H1 (cell line): ENCODE measurements around the gene FAAH. TPM values are rescaled to one million over a fixed set of nuclear protein-coding genes. Genes with fewer than 3 reads are reported as not detected.

Experiments used
- CTCF ChIA-PET: fragments of 300-600 bp; sonication (Branson Sonifier 250); formaldehyde crosslinking; loops from one replicate; lab custom pipeline; 2021; ENCODE audit not compliant: partially characterized antibody; lab: Charles Lee
- POLR2A ChIA-PET: fragments of 300-600 bp; sonication (Branson Sonifier 250); formaldehyde crosslinking; loops from one replicate; lab custom pipeline; 2021; ENCODE audit warnings: inconsistent platforms; ENCODE audit not compliant: partially characterized antibody; lab: Charles Lee
- DNase-seq, 2 experiments: peaks; one replicate each; pipeline versions ENCODE4 v3.0.0 to v3.0.0-alpha.2; 2010 to 2022; ENCODE audit warnings: low spot score in 2 of 2, low read depth in 1 of 2, mixed read lengths in 1 of 2
- FAIRE-seq: peaks from 2 replicates; lab custom pipeline; 2011; peaks lifted over from hg19 to GRCh38; lab: Jason Lieb, UNC
- H2AFZ ChIP-seq: 2 replicates; pipeline ENCODE4 v1.8.1; 2012; ENCODE audit warnings: low read length, inconsistent platforms
- H2AK5ac ChIP-seq: 2 replicates; pipeline ENCODE4 v1.6.1; 2013; ENCODE audit warnings: low read depth, low read length
- H2BK120ac ChIP-seq: replicated peaks from 2 replicates; pipeline ENCODE3; 2013; ENCODE audit warnings: low read depth, low read length, inconsistent platforms
- H2BK12ac ChIP-seq: 2 replicates; pipeline ENCODE4 v1.6.1; 2013; ENCODE audit warnings: low read depth, low read length
- H2BK15ac ChIP-seq: 2 replicates; pipeline ENCODE4 v1.6.1; 2013; ENCODE audit warnings: low read length
- H2BK20ac ChIP-seq: 2 replicates; pipeline ENCODE4 v1.6.1; 2013; ENCODE audit warnings: low read length
- H2BK5ac ChIP-seq: 2 replicates; pipeline ENCODE4 v1.6.1; 2013; ENCODE audit warnings: low read depth, low read length
- H3K14ac ChIP-seq: 2 replicates; pipeline ENCODE4 v1.6.1; 2013; ENCODE audit warnings: inconsistent platforms; ENCODE audit not compliant: insufficient read length
- H3K18ac ChIP-seq: 2 replicates; pipeline ENCODE4 v1.6.1; 2013; ENCODE audit warnings: low read length; ENCODE audit errors: extremely low read depth
- H3K23ac ChIP-seq: 2 replicates; pipeline ENCODE4 v1.6.1; 2013; ENCODE audit warnings: inconsistent platforms; ENCODE audit not compliant: insufficient read length
- H3K23me2 ChIP-seq: 2 replicates; pipeline ENCODE4 v1.6.1; 2013; ENCODE audit warnings: low read depth, low read length
- H3K27ac ChIP-seq: 2 replicates; pipeline ENCODE4 v1.6.1; 2011; ENCODE audit warnings: low read depth, low read length, inconsistent platforms
- H3K27me3 ChIP-seq, 4 experiments: replicated peaks in 1 of 4; 1 replicate in 1 of 4; 2 replicates in 3 of 4; pipeline versions ENCODE4 v1.6.1 to v1.8.1; 2011 to 2013; ENCODE audit warnings: low read length in 3 of 4, mild to moderate bottlenecking in 3 of 4, inconsistent platforms in 2 of 4, mixed read lengths in 2 of 4, moderate library complexity in 1 of 4; ENCODE audit not compliant: control insufficient read depth in 3 of 4, insufficient read depth in 3 of 4; ENCODE audit errors: extremely low read depth in 1 of 4
- H3K36me3 ChIP-seq, 4 experiments: 2 replicates each; pipeline versions ENCODE4 v1.6.1 to v1.8.1; 2011 to 2013; ENCODE audit warnings: mild to moderate bottlenecking in 4 of 4, low read length in 3 of 4, moderate library complexity in 2 of 4, control low read depth in 1 of 4, inconsistent platforms in 1 of 4; ENCODE audit not compliant: insufficient read depth in 4 of 4, control insufficient read depth in 2 of 4
- H3K4ac ChIP-seq: replicated peaks from 2 replicates; pipeline ENCODE3; 2013; ENCODE audit warnings: low read length, low read depth, mixed read lengths, inconsistent platforms; ENCODE audit not compliant: insufficient read length
- H3K4me1 ChIP-seq, 4 experiments: replicated peaks in 1 of 4; 1 replicate in 1 of 4; 2 replicates in 3 of 4; pipeline versions ENCODE4 v1.6.1 to v1.8.1; 2011 to 2013; ENCODE audit warnings: low read length in 3 of 4, inconsistent platforms in 2 of 4, mixed read lengths in 1 of 4; ENCODE audit not compliant: insufficient read depth in 4 of 4, control insufficient read depth in 3 of 4
- H3K4me2 ChIP-seq, 2 experiments: 2 replicates each; pipeline versions ENCODE4 v1.6.1 to v1.8.1; 2011 to 2013; ENCODE audit warnings: low read depth in 2 of 2, low read length in 2 of 2, control low read depth in 1 of 2, inconsistent platforms in 1 of 2, mild to moderate bottlenecking in 1 of 2; ENCODE audit not compliant: insufficient read depth in 1 of 2
- H3K4me3 ChIP-seq, 4 experiments: fragments of 200-600, 300-600 bp in 1 of 4; sonication (generic), shearing (Covaris generic), sonication (Bioruptor Twin) in 1 of 4; 2 replicates each; pipeline versions ENCODE4 v1.5.1 to v1.8.1; 2011 to 2016; ENCODE audit warnings: low read length in 4 of 4, low read depth in 3 of 4, control low read depth in 2 of 4, inconsistent platforms in 2 of 4, mild to moderate bottlenecking in 2 of 4, mixed read lengths in 1 of 4, moderate library complexity in 1 of 4; ENCODE audit not compliant: insufficient read depth in 2 of 4; ENCODE audit errors: extremely low read depth in 1 of 4
- H3K56ac ChIP-seq: replicated peaks from 2 replicates; pipeline ENCODE3; 2013; ENCODE audit warnings: low read depth, mild to moderate bottlenecking, mixed read lengths, low read length, inconsistent platforms; ENCODE audit not compliant: insufficient read length
- H3K79me1 ChIP-seq: 2 replicates; pipeline ENCODE4 v1.6.1; 2013; ENCODE audit warnings: low read depth, low read length, control low read depth
- H3K79me2 ChIP-seq, 2 experiments: 2 replicates each; pipeline versions ENCODE4 v1.6.1 to v1.8.1; 2012 to 2013; ENCODE audit warnings: low read length in 2 of 2, mild to moderate bottlenecking in 2 of 2, inconsistent platforms in 1 of 2; ENCODE audit not compliant: insufficient read depth in 2 of 2, control insufficient read depth in 1 of 2
- H3K9ac ChIP-seq, 4 experiments: replicated peaks in 1 of 4; 1 replicate in 1 of 4; 2 replicates in 3 of 4; pipeline versions ENCODE4 v1.6.1 to v1.8.1; 2011 to 2013; ENCODE audit warnings: low read depth in 3 of 4, low read length in 3 of 4, control low read depth in 2 of 4, mild to moderate bottlenecking in 2 of 4, moderate library complexity in 2 of 4, inconsistent platforms in 1 of 4; ENCODE audit errors: extremely low read depth in 1 of 4
- H3K9me3 ChIP-seq, 2 experiments: 2 replicates each; pipeline versions ENCODE4 v1.6.1 to v1.8.1; 2012 to 2013; ENCODE audit warnings: mild to moderate bottlenecking in 2 of 2, moderate library complexity in 2 of 2, control low read depth in 1 of 2, inconsistent platforms in 1 of 2, low read depth in 1 of 2, low read length in 1 of 2, mixed read lengths in 1 of 2; ENCODE audit not compliant: insufficient read depth in 2 of 2
- H4K20me1 ChIP-seq, 2 experiments: replicated peaks in 1 of 2; 2 replicates each; pipeline versions ENCODE3 to v1.8.1; 2011 to 2013; ENCODE audit warnings: inconsistent platforms in 2 of 2, low read length in 2 of 2, mild to moderate bottlenecking in 1 of 2; ENCODE audit not compliant: insufficient read depth in 2 of 2, control insufficient read depth in 1 of 2
- H4K5ac ChIP-seq: 2 replicates; pipeline ENCODE4 v1.6.1; 2013; ENCODE audit warnings: low read length, low read depth, mixed read lengths, inconsistent platforms; ENCODE audit not compliant: insufficient read length
- H4K8ac ChIP-seq: 2 replicates; pipeline ENCODE4 v1.8.0; 2013; ENCODE audit warnings: mild to moderate bottlenecking, moderate library complexity, low read length, inconsistent platforms; ENCODE audit not compliant: insufficient read depth; ENCODE audit errors: extremely low read depth
- H4K91ac ChIP-seq: replicated peaks from 2 replicates; pipeline ENCODE3; 2013; ENCODE audit warnings: low read length, mixed read lengths, inconsistent platforms; ENCODE audit not compliant: insufficient read length
- CBX8 ChIP-seq: fragments of 300-800, 300-1000 bp; sonication (generic); IDR thresholded peaks from 2 replicates; pipeline ENCODE4 v1.7.1; 2016; ENCODE audit warnings: low read depth, low read length, borderline replicate concordance
- CHD1 ChIP-seq: IDR thresholded peaks from 2 replicates; pipeline ENCODE4 v1.6.1; 2012; ENCODE audit warnings: low read depth, low read length, improper control_type of control experiment
- WGBS, 2 experiments: shearing (Covaris generic) in 1 of 2; methylation state at CpG; one replicate each; pipeline versions ENCODE4 v1.1.6 to v1.1.7; 2013 to 2015; ENCODE audit warnings: low lambda C conversion rate in 2 of 2, mixed read lengths in 2 of 2, inconsistent platforms in 1 of 2, low coverage in 1 of 2, missing lambda C conversion rate in 1 of 2; ENCODE audit not compliant: insufficient replicate concordance in 2 of 2, insufficient coverage in 1 of 2, insufficient read length in 1 of 2; ENCODE audit errors: extremely low coverage in 1 of 2, missing lambda C conversion rate in 1 of 2; 5-methylcytosine and 5-hydroxymethylcytosine counted together
- polyA plus RNA-seq, 7 experiments: library from polyadenylated mRNA; depleted of rRNA in 3 of 7; stranded (reverse) in 5 of 7; unstranded in 2 of 7; fragments of >200 nt in 5 of 7; fragments of 200-250 nt in 2 of 7; gene quantifications; 1 replicate in 5 of 7; 2 replicates in 1 of 7; 4 replicates in 1 of 7; pipeline versions ENCODE4 v1.2.1 to v1.2.3, GENCODE V29; 2011 to 2013; ENCODE audit warnings: missing spikeins in 2 of 7, mixed read lengths in 2 of 7
- total RNA-seq: library from RNA; stranded (reverse); fragmentation: NEBNext Ultra II Directional; extraction: Animal tissue kit (Norgen Biotek cat#: 25700); gene quantifications from 2 replicates; pipeline ENCODE4 v1.2.1, GENCODE V29; 2021

Gene FAAH
- total and polyA plus RNA-seq, 2 of the 8 experiments (the other 6 are each of a cell fraction or from before 2014, with no cell fraction given), result 41.2 to 47.3 TPM

GRCh38 chr1:46403916-46404315 lies 9.8 kb downstream of the FAAH start:
- no peak overlapping the region for H3K4me3 ChIP-seq
- peaks cover 3 to 12% (median 4%) of the 10 kb centered on the region in 4 experiments; a peak in 5 of 8 replicates for H3K36me3 ChIP-seq
- H3K79me1 ChIP-seq, result no peaks in the 10 kb centered on the region; the same call in 1 of the 2 replicates
- ChIA-PET POLR2A (interaction anchor here (1.0 to 3.4 kb wide), 3 partner anchors 9 to 29 kb away, joined by 4 to 17 read pairs (median 4); partner anchors contain the start of gene FAAH), CTCF (interaction anchor here (0.6 to 25.3 kb wide), 9 partner anchors 8 to 1312 kb away, joined by 3 to 513 read pairs (median 4); partner anchors contain the start of gene FAAH)
- no peak overlapping the region for H3K4ac ChIP-seq
- no peaks in the 10 kb centered on the region; the same call in 1 of the 2 replicates for H3K23me2 ChIP-seq
- no peaks in the 10 kb centered on the region for H3K27me3 ChIP-seq
- no peak overlapping the region for H3K4me2 ChIP-seq
- 94% methylated on average over 5 of the region's 5 CpGs; no CpG with 5 or more reads in 1 of the 2 experiments for WGBS, 2 experiments
- no peak overlapping the region for H2AK5ac ChIP-seq
- H2BK5ac ChIP-seq, result no peak overlapping the region
- no peak overlapping the region for H3K56ac ChIP-seq
- no peak for FAIRE-seq
- no peak overlapping the region for H2BK120ac ChIP-seq
- H4K8ac ChIP-seq, result no peak overlapping the region
- peaks cover 9 to 26% (median 19%) of the 10 kb centered on the region in 4 experiments for H3K4me1 ChIP-seq
- H3K79me2 ChIP-seq, result peaks cover 0 to 10% of the 10 kb centered on the region in 2 experiments; a peak in 1 of 4 replicates
- H3K27ac ChIP-seq, result no peak overlapping the region
- H4K91ac ChIP-seq, result no peak overlapping the region
- no peak overlapping the region for H2BK12ac ChIP-seq
- H4K5ac ChIP-seq, result no peak overlapping the region
- peaks cover 1 to 4% of the 10 kb centered on the region in 2 experiments for H4K20me1 ChIP-seq
- H2BK15ac ChIP-seq, result no peak overlapping the region
- H3K9me3 ChIP-seq, result no peaks in the 10 kb centered on the region
- H3K18ac ChIP-seq, result no peak overlapping the region
- DNase-seq, result no peak
- TF ChIP-seq CHD1 (no peak), CBX8 (no peak)
- H2BK20ac ChIP-seq, result no peak overlapping the region
- no peak overlapping the region for H3K14ac ChIP-seq
- H3K23ac ChIP-seq, result no peak overlapping the region
- no peak overlapping the region for H3K9ac ChIP-seq
- no peak overlapping the region for H2AFZ ChIP-seq
